Psoas muscle (tissue), 8 donors: ENCODE data around the gene RARB. TPM values are rescaled to one million over a fixed set of nuclear protein-coding genes. Genes with fewer than 3 reads are reported as not detected.
A peak's percentile ranks its signal among the peaks of the same experiment; 100 is the strongest.

ENCODE experiments used
- ATAC-seq, 4 donors: fragments of 200-7000 bp; cut with Tn5 transposase; one replicate each; pipeline ENCODE4 v1.9.1; 2020; ENCODE audit warnings: moderate library complexity in 3 of 4, mild to moderate bottlenecking in 2 of 4
- DNase-seq, 2 donors: peaks; one replicate each; pipeline ENCODE4 v3.0.0-alpha.2; 2020
- H3K27ac ChIP-seq: fragments of 200-600 bp; one replicate; pipeline ENCODE4 v1.8.0; 2022
- H3K27me3 ChIP-seq, 3 donors: fragments of 200-600 bp in 1 of 3; one replicate each; pipeline versions ENCODE4 v1.6.1 to v1.8.0; 2013 to 2022; ENCODE audit warnings: low read length in 2 of 3, mild to moderate bottlenecking in 2 of 3, moderate library complexity in 1 of 3; ENCODE audit not compliant: insufficient read depth in 3 of 3
- H3K36me3 ChIP-seq, 2 donors: fragments of 200-600 bp in 1 of 2; one replicate each; pipeline versions ENCODE4 v1.6.1 to v1.8.0; 2013 to 2022; ENCODE audit warnings: low read depth in 1 of 2, mild to moderate bottlenecking in 1 of 2, moderate library complexity in 1 of 2; ENCODE audit not compliant: insufficient read depth in 1 of 2
- H3K4me1 ChIP-seq: fragments of 200-600 bp; one replicate; pipeline ENCODE4 v1.8.0; 2022
- H3K4me3 ChIP-seq: fragments of 200-600 bp; one replicate; pipeline ENCODE4 v1.8.0; 2022; ENCODE audit warnings: mild to moderate bottlenecking
- H3K9me3 ChIP-seq: fragments of 200-600 bp; one replicate; pipeline ENCODE4 v1.8.0; 2022
- WGBS, 3 donors: extraction: QIAGEN DNeasy Blood & Tissue Kit; methylation state at CpG; one replicate each; pipeline versions ENCODE4 v1.1.6 to v1.1.7; 2013; 5-methylcytosine and 5-hydroxymethylcytosine counted together
- intact Hi-C, 2 donors: fragments of 100-400 bp; cut with DNase I; formaldehyde crosslinking; loops; one replicate each; pipeline versions ENCODE4 v1.11.0 to v1.14.2; 2022
- polyA plus RNA-seq, 3 donors: library from polyadenylated mRNA; stranded (reverse); fragments of 200-250 nt; gene quantifications; one replicate each; pipeline ENCODE4 v1.2.3, GENCODE V29; 2013
- total RNA-seq, 4 donors: library from RNA; stranded (reverse); fragmentation: NEBNext Ultra II Directional in 2 of 4; extraction: Animal tissue kit (Norgen Biotek cat#: 25700) in 2 of 4; gene quantifications; one replicate each; pipeline versions ENCODE4 v1.2.1 to v1.2.4, GENCODE V29; 2021 to 2023
- TF ChIP-seq, protein P1 (sequence below): fragments of 200-600 bp; IDR thresholded peaks from one replicate; pipeline ENCODE4 v1.8.0; 2022; ENCODE audit warnings: antibody characterized with exemption
- donor health status: healthy with polysubstance abuse.
- donor health status: DM: no; HTN: no; CAD: no; lungs with moderate emphysema.
- donor health status: Bipolar disorder and iron deficiency.
- donor health status: healthy.
- donor health status: DM: yes; HTN: yes; CAD: no.
- donor health status: DM: no; HTN: no; CAD: no.
- donor health status: DM: no; HTN: no; CAD: no.
- donor health status: DM: yes; HTN: yes; CAD: no.

Gene RARB
- total and polyA plus RNA-seq, 7 donors: 1.1 to 5.4 (median 1.9) TPM

DNA sequence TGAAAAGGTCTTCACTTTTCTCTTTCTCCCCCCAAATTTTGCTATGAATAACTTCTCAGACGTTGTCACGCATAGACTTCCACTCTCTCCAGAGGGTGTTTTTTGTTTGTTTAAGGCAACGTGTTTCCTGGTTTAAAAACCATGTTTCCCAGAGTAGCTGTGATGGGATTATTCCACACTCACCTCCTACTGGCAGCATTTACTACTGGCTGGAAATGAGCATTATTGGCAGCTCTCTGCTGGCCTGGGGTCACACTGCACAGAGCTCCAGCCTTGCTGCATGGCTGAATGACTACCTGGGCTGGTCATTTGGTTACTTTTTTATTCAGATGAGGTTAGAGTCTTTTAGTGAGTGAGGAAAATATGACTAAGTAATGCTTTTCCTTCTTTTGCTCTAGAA, 65.2 kb downstream of the RARB start:
- no peaks in the 10 kb centered on the region for H3K36me3 ChIP-seq
- no peaks in the 10 kb centered on the region for H3K4me1 ChIP-seq
- H3K4me3 ChIP-seq: no peak overlapping the region
- no peak for ATAC-seq
- H3K27ac ChIP-seq: no peak overlapping the region
- H3K9me3 ChIP-seq: peaks cover 42% of the 10 kb centered on the region
- intact Hi-C loops: no loop called here
- DNase-seq: no peak
- WGBS, 3 donors: 67 to 69% (median 68%) methylated on average over 3 of the region's 3 CpGs
- TF ChIP-seq, protein P1, sequence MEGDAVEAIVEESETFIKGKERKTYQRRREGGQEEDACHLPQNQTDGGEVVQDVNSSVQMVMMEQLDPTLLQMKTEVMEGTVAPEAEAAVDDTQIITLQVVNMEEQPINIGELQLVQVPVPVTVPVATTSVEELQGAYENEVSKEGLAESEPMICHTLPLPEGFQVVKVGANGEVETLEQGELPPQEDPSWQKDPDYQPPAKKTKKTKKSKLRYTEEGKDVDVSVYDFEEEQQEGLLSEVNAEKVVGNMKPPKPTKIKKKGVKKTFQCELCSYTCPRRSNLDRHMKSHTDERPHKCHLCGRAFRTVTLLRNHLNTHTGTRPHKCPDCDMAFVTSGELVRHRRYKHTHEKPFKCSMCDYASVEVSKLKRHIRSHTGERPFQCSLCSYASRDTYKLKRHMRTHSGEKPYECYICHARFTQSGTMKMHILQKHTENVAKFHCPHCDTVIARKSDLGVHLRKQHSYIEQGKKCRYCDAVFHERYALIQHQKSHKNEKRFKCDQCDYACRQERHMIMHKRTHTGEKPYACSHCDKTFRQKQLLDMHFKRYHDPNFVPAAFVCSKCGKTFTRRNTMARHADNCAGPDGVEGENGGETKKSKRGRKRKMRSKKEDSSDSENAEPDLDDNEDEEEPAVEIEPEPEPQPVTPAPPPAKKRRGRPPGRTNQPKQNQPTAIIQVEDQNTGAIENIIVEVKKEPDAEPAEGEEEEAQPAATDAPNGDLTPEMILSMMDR: no peak
- no peaks in the 10 kb centered on the region for H3K27me3 ChIP-seq

DNA sequence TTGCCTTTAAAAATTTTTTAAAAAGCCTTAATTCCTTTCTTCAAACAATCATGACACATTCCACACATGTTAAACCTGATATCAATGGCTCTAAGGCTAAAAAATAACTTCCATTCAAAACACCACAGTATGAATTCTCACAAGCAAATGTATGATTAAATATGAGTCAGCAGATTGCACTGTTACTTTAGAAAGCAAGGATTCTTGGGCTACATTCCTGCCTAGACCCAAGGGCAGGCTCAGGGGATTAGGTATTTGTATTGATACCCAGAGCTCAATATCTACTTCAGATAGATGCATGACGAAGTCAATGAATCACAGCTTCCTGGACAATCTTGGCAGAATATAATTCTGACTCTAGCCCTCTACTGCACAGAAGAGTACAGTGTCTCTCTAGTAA, 65.7 kb downstream of the RARB start:
- WGBS, 3 donors: 88 to 96% (median 96%) methylated on average over 1 of the region's 1 CpG
- TF ChIP-seq, protein P1: no peak
- Histone ChIP-seq H3K4me3 (no peak overlapping the region), H3K36me3 (no peaks in the 10 kb centered on the region), H3K9me3 (peaks cover 42% of the 10 kb centered on the region), H3K27me3 (no peaks in the 10 kb centered on the region), H3K4me1 (no peaks in the 10 kb centered on the region), H3K27ac (no peak overlapping the region)
- intact Hi-C loops: no loop called here
- ATAC-seq: no peak
- no peak for DNase-seq

DNA sequence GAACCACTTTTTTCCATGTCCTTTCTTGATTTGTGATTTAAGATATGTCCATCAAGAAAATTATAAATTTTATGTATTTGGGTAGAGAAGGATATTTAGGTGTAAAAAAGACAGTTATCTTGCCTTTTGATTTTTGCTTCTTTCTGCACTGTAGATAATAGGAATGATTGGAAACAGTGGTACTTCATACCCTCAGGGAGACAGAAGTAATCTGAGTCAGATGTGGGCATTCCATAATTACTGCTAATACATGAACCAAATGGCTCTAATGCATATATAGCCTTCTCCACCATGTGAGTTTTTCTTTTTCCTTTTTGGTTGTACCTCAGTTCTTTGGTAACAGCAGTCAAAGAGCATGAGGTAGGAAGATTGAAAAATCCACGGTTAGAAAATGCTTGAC, 67.2 kb downstream of the RARB start:
- TF ChIP-seq, protein P1: no peak
- WGBS, 3 donors: 68 to 97% (median 73%) methylated on average over 1 of the region's 1 CpG
- Histone ChIP-seq H3K9me3 (peaks cover 42% of the 10 kb centered on the region), H3K27me3 (no peaks in the 10 kb centered on the region), H3K4me1 (no peaks in the 10 kb centered on the region), H3K36me3 (no peaks in the 10 kb centered on the region), H3K4me3 (no peak overlapping the region), H3K27ac (no peak overlapping the region)
- intact Hi-C loops: no loop called here
- ATAC-seq: no peak
- no peak for DNase-seq

DNA sequence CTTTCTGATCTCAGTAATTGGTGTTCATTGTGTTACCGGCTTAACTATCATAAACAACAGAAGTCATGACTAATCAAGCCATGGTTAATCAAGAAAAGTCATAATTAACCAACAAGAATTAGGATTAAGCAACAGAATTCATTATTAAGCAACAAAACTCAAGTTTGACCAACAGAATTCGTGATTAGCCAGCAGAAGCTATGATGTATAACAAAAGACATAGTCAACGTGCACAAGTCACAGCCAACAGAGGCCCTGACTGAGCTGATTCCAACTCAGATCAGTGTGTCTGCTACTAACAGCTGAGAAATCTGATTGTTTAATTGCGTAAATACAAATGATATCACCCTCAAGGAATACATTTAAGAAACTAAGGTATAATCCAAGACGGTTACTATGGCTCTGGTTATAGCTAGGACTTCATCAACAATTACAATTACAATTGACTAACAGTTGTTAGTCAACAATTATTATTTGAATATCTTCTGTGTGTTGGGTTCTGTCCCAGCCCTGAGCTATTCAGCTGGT, 67.7 kb downstream of the RARB start:
- H3K4me3 ChIP-seq: no peak overlapping the region
- no peak overlapping the region for H3K27ac ChIP-seq
- DNase-seq (no peak), ATAC-seq (peak in 1 of 4 donors; percentile 15)
- intact Hi-C loops: no loop called here
- TF ChIP-seq, protein P1: no peak
- H3K9me3 ChIP-seq: peaks cover 42% of the 10 kb centered on the region
- no peaks in the 10 kb centered on the region for H3K4me1 ChIP-seq
- H3K36me3 ChIP-seq: no peaks in the 10 kb centered on the region
- 55 to 89% (median 66%) methylated on average over 5 of the region's 5 CpGs for whole genome bisulfite sequencing, 3 donors
- H3K27me3 ChIP-seq: no peaks in the 10 kb centered on the region

DNA sequence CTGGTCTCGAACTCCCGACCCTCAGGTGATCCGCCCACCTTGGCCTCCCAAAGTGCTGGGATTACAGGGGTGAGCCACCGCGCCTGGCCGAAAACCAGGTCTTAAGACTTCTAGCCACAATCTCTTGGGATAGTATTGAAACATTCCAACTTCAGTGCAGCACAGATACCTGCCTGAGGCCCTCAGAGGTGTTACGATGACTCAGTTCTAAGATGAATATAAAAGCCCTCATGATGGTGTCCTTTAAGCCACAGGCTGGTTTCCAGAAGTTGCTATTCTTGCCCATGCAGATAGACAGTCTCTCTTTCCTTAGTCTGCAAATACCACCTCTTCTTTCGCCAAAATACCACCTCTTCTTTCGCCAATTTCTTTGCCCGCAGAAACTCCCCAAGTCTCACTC, 69.0 kb downstream of the RARB start:
- no peak for ATAC-seq
- H3K4me3 ChIP-seq: no peak overlapping the region
- H3K4me1 ChIP-seq: no peaks in the 10 kb centered on the region
- 96% methylated on average over 10 of the region's 10 CpGs for WGBS, 3 donors
- peaks cover 0 to under 1% of the 10 kb centered on the region in 2 donors for H3K36me3 ChIP-seq
- intact Hi-C loops: no loop called here
- H3K9me3 ChIP-seq: peaks cover 39% of the 10 kb centered on the region
- H3K27me3 ChIP-seq: no peaks in the 10 kb centered on the region
- TF ChIP-seq, protein P1: no peak
- H3K27ac ChIP-seq: no peak overlapping the region
- no peak for DNase-seq
